WI38 (cell line): ENCODE results near the gene TXNL4A.

ENCODE experiments used
- H3K4me3 ChIP-seq: 2 replicates; pipeline ENCODE4 v1.5.1; 2011; ENCODE audit warnings: low read depth, mild to moderate bottlenecking, control low read depth, low read length
- TF ChIP-seq, protein P1 (sequence below): IDR thresholded peaks from 2 replicates; pipeline ENCODE4 v1.5.1; 2012; ENCODE audit warnings: low read depth, mild to moderate bottlenecking, control low read depth, low read length

Gene TXNL4A

DNA sequence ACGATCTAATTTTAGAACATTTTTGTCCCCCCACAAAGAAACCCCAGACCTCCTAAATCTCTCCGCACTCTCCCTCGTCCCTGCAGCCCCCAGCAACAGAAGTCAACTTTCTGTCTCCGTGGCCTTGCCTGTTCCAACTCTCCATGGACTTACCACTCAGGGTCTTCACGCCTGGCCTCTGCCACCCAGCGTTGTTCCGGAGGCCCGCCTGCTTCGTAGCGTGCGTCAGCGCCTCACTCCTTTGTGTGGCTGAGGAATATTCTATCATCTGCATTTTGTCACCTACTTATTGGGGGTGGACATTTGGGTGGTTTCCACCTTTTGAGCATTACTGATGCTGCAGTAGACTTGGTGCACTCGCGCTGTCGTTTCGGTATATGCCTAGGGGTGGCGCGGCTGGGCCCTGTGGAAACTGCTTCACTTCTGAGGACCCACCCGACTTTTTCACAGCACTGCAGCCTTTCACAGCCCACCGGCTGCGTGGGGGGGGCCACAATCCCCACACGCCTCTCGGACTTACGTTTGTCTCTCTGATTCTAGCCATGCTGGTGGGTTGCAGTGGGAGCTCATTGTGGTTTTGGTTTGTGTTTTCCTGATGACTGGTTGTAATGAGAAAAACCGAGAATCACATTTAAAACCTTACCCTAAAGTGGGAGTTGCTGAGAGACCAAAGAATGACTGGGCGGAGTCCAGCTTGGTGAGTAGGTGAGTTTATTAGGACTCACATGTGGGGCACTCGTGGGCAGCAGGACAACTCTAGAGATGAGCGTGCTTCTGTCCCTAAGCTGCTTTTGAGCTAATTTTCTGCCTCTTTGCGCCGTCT lies 25.3 kb downstream of the TXNL4A start:
- TF ChIP-seq, protein P1, sequence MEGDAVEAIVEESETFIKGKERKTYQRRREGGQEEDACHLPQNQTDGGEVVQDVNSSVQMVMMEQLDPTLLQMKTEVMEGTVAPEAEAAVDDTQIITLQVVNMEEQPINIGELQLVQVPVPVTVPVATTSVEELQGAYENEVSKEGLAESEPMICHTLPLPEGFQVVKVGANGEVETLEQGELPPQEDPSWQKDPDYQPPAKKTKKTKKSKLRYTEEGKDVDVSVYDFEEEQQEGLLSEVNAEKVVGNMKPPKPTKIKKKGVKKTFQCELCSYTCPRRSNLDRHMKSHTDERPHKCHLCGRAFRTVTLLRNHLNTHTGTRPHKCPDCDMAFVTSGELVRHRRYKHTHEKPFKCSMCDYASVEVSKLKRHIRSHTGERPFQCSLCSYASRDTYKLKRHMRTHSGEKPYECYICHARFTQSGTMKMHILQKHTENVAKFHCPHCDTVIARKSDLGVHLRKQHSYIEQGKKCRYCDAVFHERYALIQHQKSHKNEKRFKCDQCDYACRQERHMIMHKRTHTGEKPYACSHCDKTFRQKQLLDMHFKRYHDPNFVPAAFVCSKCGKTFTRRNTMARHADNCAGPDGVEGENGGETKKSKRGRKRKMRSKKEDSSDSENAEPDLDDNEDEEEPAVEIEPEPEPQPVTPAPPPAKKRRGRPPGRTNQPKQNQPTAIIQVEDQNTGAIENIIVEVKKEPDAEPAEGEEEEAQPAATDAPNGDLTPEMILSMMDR = no peak
- H3K4me3 ChIP-seq = no peak overlapping the region

DNA sequence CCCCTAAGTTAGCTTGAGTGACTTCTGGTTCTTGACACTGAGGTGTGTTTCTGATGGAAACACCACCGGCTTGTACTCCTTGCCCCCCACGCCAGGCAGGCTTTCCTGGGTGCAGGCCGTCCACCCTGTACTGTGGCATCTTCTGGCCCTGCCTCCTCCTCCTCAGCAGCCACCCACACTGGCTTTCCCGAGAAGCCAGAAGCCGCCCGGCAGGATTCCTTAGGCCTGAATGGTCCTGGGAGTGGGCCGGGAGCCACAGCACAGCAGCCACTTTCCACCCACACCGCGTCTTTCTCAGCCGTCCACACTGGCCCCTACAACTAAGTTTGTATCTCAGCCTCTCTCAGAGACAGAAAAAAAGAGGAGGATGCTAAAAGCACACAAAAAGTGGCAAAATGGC lies 26.1 kb downstream of the TXNL4A start:
- TF ChIP-seq, protein P1 = no peak
- no peak overlapping the region for H3K4me3 ChIP-seq

DNA sequence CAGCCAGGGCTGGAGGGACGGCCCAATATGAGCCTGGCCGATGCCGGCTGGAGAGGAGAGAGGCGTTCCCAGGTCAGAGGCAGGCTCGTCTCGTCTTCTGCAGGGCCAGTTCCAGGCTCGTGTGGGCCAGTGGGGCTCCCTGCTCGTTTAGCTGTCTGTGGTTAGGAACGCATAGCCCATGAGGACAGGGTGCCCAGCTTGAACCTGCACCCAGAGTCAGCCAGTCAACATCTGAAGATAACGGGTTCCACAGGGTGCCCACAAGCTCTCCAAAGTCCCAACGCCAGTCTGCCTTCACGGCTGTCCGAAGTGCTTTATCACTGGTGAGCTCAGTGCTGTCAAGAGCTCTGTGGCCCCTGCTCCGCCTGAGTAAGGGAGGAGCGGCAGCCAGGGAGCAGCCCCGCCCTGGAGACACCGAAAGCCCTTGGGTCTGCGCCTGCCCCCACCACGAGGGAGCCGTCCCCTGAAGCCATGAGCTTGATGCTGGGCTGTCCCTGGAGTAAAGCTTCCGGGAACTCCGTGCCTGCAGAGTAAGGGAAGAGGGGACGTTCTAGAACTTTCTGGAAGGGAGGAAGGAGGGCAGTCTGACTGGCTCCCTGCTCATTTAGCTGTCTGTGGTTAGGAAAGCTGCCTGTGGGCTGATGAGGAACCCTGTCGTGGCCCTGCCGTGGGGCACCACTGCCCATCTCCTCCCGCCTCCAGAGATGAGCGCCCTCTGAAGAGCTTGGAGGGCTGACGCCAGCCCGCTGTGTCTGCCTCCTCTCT lies 26.7 kb downstream of the TXNL4A start:
- no peak overlapping the region for H3K4me3 ChIP-seq
- TF ChIP-seq, protein P1 = no peak

DNA sequence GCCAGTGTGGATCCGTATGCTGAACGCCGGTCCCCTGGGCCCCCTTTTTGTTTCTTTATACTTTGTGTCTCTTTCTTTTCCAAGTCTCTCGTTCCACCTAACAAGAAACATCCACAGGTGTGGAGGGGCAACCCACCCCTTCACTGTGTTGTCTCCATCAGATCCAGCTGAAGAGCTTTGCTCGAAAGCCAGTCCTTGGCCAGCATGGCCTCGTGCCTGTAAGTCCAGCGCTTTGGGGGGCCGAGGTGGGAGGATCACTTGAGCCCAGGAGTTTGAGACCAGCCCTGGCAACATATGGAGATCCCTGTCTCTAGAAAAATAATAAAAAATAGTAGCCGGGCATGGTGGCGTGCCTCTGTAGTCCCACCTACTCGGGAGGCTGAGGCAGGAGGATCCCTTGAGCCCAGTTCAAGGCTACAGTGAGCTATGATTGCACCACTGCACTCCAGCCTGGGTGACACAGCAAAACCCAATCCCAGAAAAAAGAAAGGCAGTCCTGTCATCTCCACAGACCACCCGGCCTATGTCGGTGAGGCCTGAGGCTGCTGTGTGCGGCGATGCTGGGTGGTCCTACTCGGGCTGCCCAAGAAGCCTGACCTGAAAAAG lies 27.3 kb downstream of the TXNL4A start:
- no peak overlapping the region for H3K4me3 ChIP-seq

DNA sequence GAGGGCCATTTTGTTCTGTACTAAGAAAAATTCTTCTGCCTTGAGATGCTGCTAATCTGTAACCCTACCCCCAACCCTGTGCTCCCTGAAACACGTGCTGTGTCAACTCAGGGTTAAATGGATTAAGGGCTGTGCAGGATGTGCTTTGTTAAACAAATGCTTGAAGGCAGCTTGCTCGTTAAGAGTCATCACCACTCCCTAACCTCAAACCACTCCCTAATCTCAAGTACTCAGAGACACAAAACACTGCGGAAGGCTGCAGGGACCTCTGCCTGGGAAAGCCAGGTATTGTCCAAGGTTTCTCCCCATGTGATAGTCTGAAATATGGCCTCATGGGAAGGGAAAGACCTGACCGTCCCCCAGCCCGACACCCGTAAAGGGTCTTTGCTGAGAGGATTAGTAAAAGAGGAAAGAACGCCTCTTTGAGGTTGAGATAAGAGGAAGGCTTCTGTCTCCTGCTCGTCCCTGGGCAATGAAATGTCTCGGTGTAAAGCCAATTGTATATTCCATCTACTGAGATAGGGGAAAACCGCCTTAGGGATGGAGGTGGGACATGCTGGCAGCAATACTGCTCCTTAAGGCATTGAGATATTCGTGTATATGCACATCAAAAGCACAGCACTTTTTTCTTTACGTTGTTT lies 28.1 kb downstream of the TXNL4A start:
- peak overlapping the region; percentile 23; the same call in 1 of the 2 replicates for H3K4me3 ChIP-seq

More for the DNA sequence above, 27.3 kb downstream of the TXNL4A start:
- TF ChIP-seq, protein P1 = no peak

DNA sequence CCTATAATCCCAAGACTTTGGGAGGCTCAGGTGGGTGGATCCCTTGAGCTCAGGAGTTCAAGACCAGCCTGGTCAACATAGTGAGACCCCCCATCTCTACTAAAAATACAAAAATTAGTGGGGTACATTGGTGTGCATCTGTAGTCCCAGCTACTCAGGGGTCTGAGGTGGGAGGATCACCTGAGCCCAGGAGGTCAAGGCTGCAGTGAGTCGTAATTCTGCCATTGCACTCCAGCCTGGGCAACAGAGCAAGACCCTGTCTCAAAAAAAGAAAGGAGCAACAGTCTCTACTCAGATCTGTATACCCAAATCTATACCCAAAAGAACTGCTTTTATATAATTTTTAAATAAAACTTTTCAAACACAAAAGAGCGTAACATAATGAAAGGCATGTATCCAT lies 29.4 kb downstream of the TXNL4A start:
- no peak overlapping the region for H3K4me3 ChIP-seq

DNA sequence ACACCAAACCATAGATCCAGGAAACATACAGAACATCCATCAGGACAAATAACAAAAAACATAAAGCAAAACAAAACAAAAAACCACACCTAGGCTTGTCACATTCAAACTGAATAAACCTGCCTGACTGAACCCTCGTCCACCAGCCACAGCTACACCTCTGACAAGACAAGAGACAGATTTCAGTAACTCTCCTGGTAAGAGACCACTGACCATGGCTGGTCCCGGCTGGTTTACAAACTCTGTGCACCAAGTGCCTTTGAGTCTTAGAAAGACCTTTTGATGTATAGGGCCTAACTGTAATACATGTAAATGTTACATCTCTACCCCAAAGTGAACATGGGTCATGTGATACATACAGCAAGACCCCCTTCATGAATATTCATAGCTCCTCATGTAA lies 32.1 kb downstream of the TXNL4A start:
- TF ChIP-seq, protein P1 = no peak
- H3K4me3 ChIP-seq = no peak overlapping the region

More for the DNA sequence above, 29.4 kb downstream of the TXNL4A start:
- TF ChIP-seq, protein P1 = no peak
